CD14-positive monocyte (primary cell): ENCODE measurements around the gene AGAP1. TPM values are rescaled to one million over a fixed set of nuclear protein-coding genes. Genes with fewer than 3 reads are reported as not detected.

Experiments
- DNase-seq, 3 donors: peaks; one replicate each; pipeline ENCODE4 v3.0.0-alpha.2; 2011 to 2022
- H2AFZ ChIP-seq: 2 replicates; pipeline ENCODE4 v1.6.0; 2012; ENCODE audit warnings: mild to moderate bottlenecking, low read depth, low read length, inconsistent platforms; ENCODE audit not compliant: insufficient read depth, poor library complexity, severe bottlenecking
- H3K27ac ChIP-seq, 2 donors: 1 replicate in 1 of 2; 2 replicates in 1 of 2; pipeline ENCODE4 v1.5.1; 2012 to 2013; ENCODE audit warnings: low read length in 2 of 2, control low read depth in 1 of 2, inconsistent platforms in 1 of 2, low read depth in 1 of 2, mild to moderate bottlenecking in 1 of 2
- H3K27me3 ChIP-seq, 2 donors: one replicate each; pipeline versions ENCODE4 v1.6.0 to v1.6.1; 2011 to 2013; ENCODE audit warnings: low read length in 2 of 2; ENCODE audit not compliant: control insufficient read depth in 2 of 2, insufficient read depth in 2 of 2
- H3K36me3 ChIP-seq, 2 donors: replicated peaks in 1 of 2; 1 replicate in 1 of 2; 2 replicates in 1 of 2; pipeline versions ENCODE4 v1.5.1 to v1.6.1; 2012 to 2013; ENCODE audit warnings: low read length in 2 of 2, control low read depth in 1 of 2, inconsistent platforms in 1 of 2, mild to moderate bottlenecking in 1 of 2; ENCODE audit not compliant: insufficient read depth in 2 of 2, control insufficient read depth in 1 of 2
- H3K4me1 ChIP-seq, 2 donors: 1 replicate in 1 of 2; 2 replicates in 1 of 2; pipeline versions ENCODE4 v1.5.1 to v1.6.1; 2012 to 2013; ENCODE audit warnings: low read length in 2 of 2, control low read depth in 1 of 2, inconsistent platforms in 1 of 2, mild to moderate bottlenecking in 1 of 2, moderate library complexity in 1 of 2; ENCODE audit not compliant: insufficient read depth in 2 of 2, control insufficient read depth in 1 of 2
- H3K4me2 ChIP-seq: replicated peaks from 2 replicates; pipeline ENCODE3; 2012; ENCODE audit warnings: low read length, moderate library complexity, mild to moderate bottlenecking; ENCODE audit not compliant: poor library complexity, severe bottlenecking; ENCODE audit errors: extremely low read depth
- H3K4me3 ChIP-seq, 3 experiments: fragments of 200-600 bp in 1 of 3; sonication (generic) in 1 of 3; replicated peaks in 1 of 3; 1 replicate in 2 of 3; 2 replicates in 1 of 3; pipeline ENCODE4 v1.5.1; 2011 to 2013; ENCODE audit warnings: low read length in 3 of 3, mild to moderate bottlenecking in 3 of 3, control low read depth in 2 of 3, low read depth in 2 of 3, inconsistent platforms in 1 of 3, moderate library complexity in 1 of 3
- H3K79me2 ChIP-seq: 2 replicates; pipeline ENCODE4 v1.6.0; 2012; ENCODE audit warnings: mild to moderate bottlenecking, control low read depth, inconsistent platforms, low read length, moderate library complexity; ENCODE audit not compliant: insufficient read depth
- H3K9ac ChIP-seq: 2 replicates; pipeline ENCODE4 v1.6.0; 2017; ENCODE audit warnings: low read length, mild to moderate bottlenecking; ENCODE audit not compliant: insufficient read depth, poor library complexity, severe bottlenecking
- H3K9me3 ChIP-seq, 2 donors: replicated peaks in 1 of 2; 1 replicate in 1 of 2; 2 replicates in 1 of 2; pipeline versions ENCODE4 v1.5.1 to v1.6.1; 2012 to 2013; ENCODE audit warnings: low read length in 2 of 2, control low read depth in 1 of 2; ENCODE audit not compliant: control insufficient read depth in 1 of 2, insufficient read depth in 1 of 2
- H4K20me1 ChIP-seq: 2 replicates; pipeline ENCODE4 v1.6.0; 2012; ENCODE audit warnings: mild to moderate bottlenecking, low read length, control low read depth, moderate library complexity; ENCODE audit not compliant: insufficient read depth
- H3K27ac Mint-ChIP-seq, 7 donors: one replicate each; pipeline ENCODE4 v1.8.0; 2020; ENCODE audit warnings: mild to moderate bottlenecking in 7 of 7, mixed read lengths in 7 of 7, moderate library complexity in 6 of 7, inconsistent platforms in 2 of 7
- H3K27me3 Mint-ChIP-seq, 3 donors: one replicate each; pipeline ENCODE4 v1.8.0; 2021 to 2022; ENCODE audit warnings: low read depth in 3 of 3, mild to moderate bottlenecking in 3 of 3, mixed read lengths in 3 of 3, moderate library complexity in 3 of 3, inconsistent platforms in 1 of 3
- H3K36me3 Mint-ChIP-seq, 2 donors: one replicate each; pipeline ENCODE4 v1.8.0; 2020; ENCODE audit warnings: mixed read lengths in 2 of 2, inconsistent platforms in 1 of 2, mild to moderate bottlenecking in 1 of 2
- H3K4me1 Mint-ChIP-seq: one replicate; pipeline ENCODE4 v1.8.0; 2020; ENCODE audit warnings: mild to moderate bottlenecking, mixed read lengths
- H3K4me3 Mint-ChIP-seq, 2 donors: one replicate each; pipeline ENCODE4 v1.8.0; 2020; ENCODE audit warnings: mild to moderate bottlenecking in 2 of 2, mixed read lengths in 2 of 2, moderate library complexity in 1 of 2
- H3K9me3 Mint-ChIP-seq, 7 donors: one replicate each; pipeline ENCODE4 v1.8.0; 2020 to 2022; ENCODE audit warnings: mixed read lengths in 7 of 7, mild to moderate bottlenecking in 6 of 7, moderate library complexity in 6 of 7, inconsistent platforms in 2 of 7
- CTCF ChIP-seq: fragments of 200-600 bp; IDR thresholded peaks from one replicate; pipeline ENCODE4 v1.8.0; 2022; ENCODE audit warnings: antibody characterized with exemption, mild to moderate bottlenecking
- WGBS: methylation state at CpG from one replicate; pipeline ENCODE4 v1.1.5; 2013; ENCODE audit warnings: missing lambda C conversion rate; ENCODE audit not compliant: insufficient coverage; 5-methylcytosine and 5-hydroxymethylcytosine counted together
- intact Hi-C, 2 donors: fragments of 100-400 bp; cut with micrococcal nuclease; formaldehyde crosslinking; loops; one replicate each; pipeline versions ENCODE4 v1.15.0 to v1.15.1; 2023
- polyA plus RNA-seq, 3 donors: library from polyadenylated mRNA; depleted of rRNA in 1 of 3; unstranded in 2 of 3; stranded (reverse) in 1 of 3; fragments of 300-500 nt in 2 of 3; fragments of >200 nt in 1 of 3; fragmentation: Illumina TruSeq in 2 of 3; gene quantifications; 1 replicate in 2 of 3; 2 replicates in 1 of 3; pipeline ENCODE4 v1.2.3, GENCODE V29; 2012 to 2021

Gene AGAP1
- polyA plus RNA-seq, 3 donors = 0.12 TPM; not detected in 2

GRCh38 chr2:236045251-236046235, 551.7 kb downstream of the AGAP1 start:
- H3K4me1 Mint-ChIP-seq = no peaks in the 10 kb centered on the region
- H3K4me3 Mint-ChIP-seq = no peak overlapping the region
- peaks cover 2 to 4% (median 4%) of the 10 kb centered on the region in 3 donors for H3K27me3 Mint-ChIP-seq
- Histone ChIP-seq H4K20me1 (no peaks in the 10 kb centered on the region), H3K9me3 (no peaks in the 10 kb centered on the region), H3K9ac (no peak overlapping the region), H2AFZ (no peak overlapping the region), H3K79me2 (no peaks in the 10 kb centered on the region), H3K4me1 (no peaks in the 10 kb centered on the region), H3K36me3 (no peaks in the 10 kb centered on the region), H3K4me3 (no peak overlapping the region), H3K27me3 (no peaks in the 10 kb centered on the region), H3K4me2 (no peak overlapping the region), H3K27ac (no peak overlapping the region)
- DNase-seq = no peak
- H3K36me3 Mint-ChIP-seq = no peaks in the 10 kb centered on the region
- 92% methylated on average over 20 of the region's 26 CpGs for WGBS
- no peak for TF ChIP-seq CTCF
- intact Hi-C loops = no loop called here
- H3K27ac Mint-ChIP-seq = no peak overlapping the region
- H3K9me3 Mint-ChIP-seq = peaks cover 0 to 3% (median 0%) of the 10 kb centered on the region in 7 donors

DNA sequence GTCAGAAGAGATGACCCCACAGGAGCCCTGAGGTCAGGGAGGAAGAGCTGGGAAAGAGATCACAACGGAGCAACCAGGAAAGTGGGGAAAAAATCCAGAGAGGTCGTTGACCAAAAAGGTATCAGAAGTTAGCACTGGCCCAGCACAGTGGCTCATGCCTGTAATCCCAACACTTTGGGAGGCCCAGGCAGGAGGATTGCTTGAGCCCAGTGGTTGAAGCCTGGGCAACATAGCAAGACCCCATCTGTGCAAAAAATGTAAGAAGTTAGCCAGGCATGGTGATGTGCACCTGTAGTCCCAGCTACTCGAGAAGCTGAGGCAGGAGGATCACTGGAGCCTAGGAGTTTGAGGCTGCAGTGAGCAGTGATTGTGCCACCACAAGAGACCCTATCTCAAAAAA, 552.9 kb downstream of the AGAP1 start:
- H3K27me3 ChIP-seq = no peaks in the 10 kb centered on the region
- no peak overlapping the region for H2AFZ ChIP-seq
- no peak overlapping the region for H3K4me2 ChIP-seq
- WGBS = 91% methylated on average over 3 of the region's 3 CpGs
- no peak for DNase-seq
- H3K4me3 ChIP-seq = no peak overlapping the region
- Mint-ChIP-seq H3K27me3 (peaks cover 2 to 4% (median 2%) of the 10 kb centered on the region in 3 donors), H3K36me3 (no peaks in the 10 kb centered on the region), H3K4me3 (no peak overlapping the region), H3K27ac (no peak overlapping the region), H3K4me1 (no peaks in the 10 kb centered on the region), H3K9me3 (peaks cover 0 to 3% (median 0%) of the 10 kb centered on the region in 7 donors)
- H3K9ac ChIP-seq = no peak overlapping the region
- intact Hi-C loops = no loop called here
- H3K79me2 ChIP-seq = no peaks in the 10 kb centered on the region
- no peaks in the 10 kb centered on the region for H3K36me3 ChIP-seq
- TF ChIP-seq CTCF = no peak
- no peaks in the 10 kb centered on the region for H3K9me3 ChIP-seq
- no peak overlapping the region for H3K27ac ChIP-seq
- H4K20me1 ChIP-seq = no peaks in the 10 kb centered on the region
- H3K4me1 ChIP-seq = no peaks in the 10 kb centered on the region
